ENCODE data around the gene PSMB2.

Gene PSMB2

DNA sequence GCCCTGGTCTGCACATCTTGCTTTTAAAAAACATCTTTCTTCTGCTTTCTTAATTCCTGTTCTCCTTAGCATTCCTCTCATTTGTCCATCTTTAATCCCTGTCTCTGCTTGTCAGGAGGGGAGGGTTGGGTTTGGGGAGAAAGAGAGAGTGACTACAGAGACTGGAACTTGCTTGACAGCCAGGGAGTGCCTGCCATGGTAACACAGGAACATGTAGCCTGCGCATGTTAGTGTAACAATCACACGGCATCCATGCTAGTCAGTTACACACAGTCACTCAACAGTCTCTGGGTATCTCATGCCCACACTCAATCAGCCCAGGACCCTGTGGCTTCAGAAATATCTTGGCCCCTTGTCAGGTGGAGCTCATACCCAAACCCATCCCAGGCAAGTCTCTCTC, 69.0 kb downstream of the PSMB2 start:
- no peak for DNase-seq (ENCODE audit: low spot score)

DNA sequence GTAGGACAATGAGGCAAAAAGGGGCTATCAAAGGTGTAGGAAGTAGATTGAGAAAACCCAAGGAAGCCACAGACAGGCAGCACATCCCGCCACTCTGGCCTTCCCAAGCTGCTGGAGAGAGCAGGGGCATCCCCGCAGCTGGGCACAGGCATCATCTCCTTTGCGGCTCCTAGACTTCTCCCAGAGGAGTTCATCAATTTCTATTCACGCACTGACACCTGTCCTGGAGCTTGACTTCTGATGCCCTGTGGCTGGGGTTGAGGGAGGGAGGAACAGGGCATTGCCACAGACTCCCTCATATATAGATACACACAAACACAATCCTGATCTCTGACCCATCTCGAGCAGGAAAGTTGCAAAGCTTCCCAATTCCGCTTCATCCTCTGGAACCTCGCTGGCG, 70.1 kb downstream of the PSMB2 start:
- no peak for DNase-seq (ENCODE audit: low spot score)

DNA sequence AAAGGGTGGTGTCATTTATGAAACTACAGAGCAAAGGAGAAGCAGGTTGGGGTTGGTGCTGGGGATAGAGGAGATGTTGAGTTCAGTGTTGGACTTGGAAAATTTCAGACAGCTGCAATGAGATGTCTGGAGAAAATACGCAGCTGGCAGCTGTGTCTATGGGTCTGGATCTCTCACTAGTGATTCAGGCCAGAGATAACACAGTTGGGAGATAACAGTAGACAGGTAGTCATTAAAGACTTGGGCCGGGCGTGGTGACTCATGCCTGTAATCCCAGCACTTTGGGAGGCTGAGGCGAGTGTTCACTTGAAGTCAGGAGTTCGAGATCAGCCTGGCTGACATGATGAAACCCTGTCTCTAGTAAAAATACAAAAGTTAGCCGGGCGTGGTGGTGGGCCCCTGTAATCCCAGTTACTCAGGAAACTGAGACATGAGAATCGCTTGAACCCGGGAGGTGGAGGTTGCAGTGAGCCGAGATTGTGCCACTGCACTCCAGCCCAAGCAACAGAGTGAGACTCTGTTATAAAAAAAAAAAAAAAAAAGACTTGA, 70.7 kb downstream of the PSMB2 start:
- DNase-seq (ENCODE audit: low spot score): no peak

DNA sequence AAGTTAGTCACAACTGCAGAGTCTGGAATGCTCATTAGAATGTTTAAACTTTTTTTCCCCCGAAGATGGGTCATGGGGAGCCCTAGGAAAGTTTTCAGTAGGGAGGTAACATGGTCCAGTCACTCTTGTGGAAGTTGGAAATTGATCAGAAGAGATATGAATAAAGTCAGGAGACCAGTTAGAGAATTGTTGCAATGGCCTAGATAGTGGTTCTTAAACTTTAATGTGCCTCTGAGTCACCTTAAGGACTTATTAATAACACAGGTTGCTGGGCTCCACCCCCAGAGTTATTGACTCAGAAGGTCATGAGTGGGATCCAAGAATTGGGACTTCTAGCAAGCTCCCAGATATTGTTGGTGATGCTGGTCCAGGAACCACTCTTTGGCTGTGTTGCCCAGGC, 71.4 kb downstream of the PSMB2 start:
- no peak for DNase-seq (ENCODE audit: low spot score)

DNA sequence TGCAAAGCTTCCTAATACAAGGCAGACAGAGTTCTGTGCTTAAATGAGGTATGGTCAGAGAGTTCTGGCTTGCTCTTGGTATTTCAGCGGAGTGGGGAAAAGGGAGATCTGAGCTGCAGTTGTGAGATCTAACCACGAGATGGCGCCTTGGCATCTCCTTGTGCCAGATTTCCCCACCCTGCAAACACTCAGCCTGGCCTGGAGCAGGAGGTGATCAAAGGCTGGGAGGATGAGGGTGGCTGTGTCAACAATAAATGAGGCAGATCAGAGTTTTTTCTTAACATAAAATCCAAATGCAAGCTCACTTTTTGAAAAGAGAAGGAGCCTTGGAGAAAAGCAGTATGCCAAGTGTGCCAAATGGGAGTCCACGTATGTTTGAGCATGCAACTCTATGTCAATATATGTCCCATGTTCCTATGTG, 72.3 kb downstream of the PSMB2 start:
- peak; percentile 82 for DNase-seq (ENCODE audit: low spot score)

DNA sequence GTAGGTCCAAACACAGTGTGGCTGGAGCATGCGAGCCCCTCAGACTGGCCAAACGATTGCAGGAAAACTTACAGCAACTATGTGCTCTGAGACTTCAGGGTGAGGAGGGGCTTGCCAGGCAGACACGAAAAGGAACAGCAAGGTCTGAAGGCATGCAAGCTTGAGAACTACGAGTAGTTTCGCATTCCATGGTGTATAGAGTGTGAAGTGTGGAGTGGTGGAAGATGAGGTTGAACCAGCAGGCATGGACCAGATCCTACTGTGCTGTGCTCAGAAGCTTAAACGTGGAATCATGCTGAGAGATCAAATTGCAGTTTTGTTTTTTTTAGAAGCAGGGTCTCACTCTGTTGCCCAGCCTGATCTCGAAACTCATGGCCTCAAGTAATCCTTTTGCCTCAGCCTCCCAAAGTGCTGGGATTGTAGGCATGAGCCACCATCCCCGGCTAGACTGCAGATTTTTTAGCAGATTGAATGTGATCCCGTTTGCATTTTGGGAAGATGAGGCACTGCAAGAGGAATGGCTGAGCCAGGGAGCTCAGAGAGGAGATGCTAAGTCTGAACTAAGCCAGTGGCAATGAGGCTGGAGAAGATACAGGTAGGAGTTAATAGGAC, 73.3 kb downstream of the PSMB2 start:
- DNase-seq (ENCODE audit: low spot score): no peak

DNA sequence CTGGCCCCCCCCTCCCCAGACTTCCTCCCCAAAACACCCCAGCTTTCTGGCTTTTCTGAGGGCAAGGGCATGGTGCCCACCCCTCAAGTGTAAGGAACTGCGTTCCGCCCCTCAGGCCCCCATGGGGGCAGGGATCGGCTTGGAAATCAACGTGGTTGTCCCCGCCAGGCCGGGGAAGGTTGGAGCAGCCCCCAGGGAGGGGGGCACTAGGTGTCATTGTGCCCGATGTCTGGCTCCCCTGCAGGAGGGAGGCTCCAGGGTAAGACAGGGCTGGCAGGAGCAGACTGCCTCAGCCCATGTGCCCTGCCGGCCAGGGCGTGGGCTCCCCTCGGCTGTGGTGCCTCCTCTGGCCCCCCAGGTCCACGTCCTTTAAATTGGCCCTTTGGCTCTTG, 75.6 kb downstream of the PSMB2 start:
- DNase-seq (ENCODE audit: low spot score): no peak

DNA sequence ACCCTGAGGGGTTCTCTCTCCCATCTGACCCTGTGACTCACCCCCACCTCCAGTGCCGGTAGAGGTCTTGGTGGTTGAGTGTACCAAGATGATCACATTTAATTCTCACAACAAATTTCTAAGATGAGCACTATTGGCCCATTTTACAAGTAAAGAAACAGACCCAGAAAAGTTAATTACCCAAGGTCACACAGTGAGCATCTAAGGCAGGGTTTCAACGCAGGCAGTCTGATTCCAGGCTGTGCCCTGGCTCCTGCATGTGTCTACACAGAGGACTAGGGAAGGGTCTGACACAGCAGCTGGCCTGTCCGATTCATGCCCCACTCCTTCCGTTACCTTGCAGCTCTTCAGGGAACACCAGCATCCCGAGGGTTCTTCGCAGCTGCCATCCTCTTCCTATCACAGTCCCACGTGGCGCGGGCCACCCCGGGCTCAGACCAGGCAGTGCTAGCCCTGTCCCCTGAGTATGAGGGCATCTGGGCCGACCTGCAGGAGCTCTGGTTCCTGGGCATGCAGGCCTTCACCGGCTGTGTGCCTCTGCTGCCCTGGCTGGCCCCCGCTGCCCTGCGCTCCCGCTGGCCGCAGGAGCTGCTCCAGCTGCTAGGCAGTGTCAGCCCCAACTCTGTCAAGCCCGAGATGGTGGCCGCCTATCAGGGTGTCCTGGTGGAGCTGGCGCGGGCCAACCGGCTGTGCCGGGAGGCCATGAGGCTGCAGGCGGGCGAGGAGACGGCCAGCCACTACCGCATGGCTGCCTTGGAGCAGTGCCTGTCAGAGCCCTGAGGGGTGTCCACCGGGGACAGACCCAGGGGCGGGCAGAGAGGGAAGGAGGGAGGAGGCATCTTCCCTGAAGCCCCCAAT, 76.2 kb downstream of the PSMB2 start:
- no peak for DNase-seq (ENCODE audit: low spot score)

DNA sequence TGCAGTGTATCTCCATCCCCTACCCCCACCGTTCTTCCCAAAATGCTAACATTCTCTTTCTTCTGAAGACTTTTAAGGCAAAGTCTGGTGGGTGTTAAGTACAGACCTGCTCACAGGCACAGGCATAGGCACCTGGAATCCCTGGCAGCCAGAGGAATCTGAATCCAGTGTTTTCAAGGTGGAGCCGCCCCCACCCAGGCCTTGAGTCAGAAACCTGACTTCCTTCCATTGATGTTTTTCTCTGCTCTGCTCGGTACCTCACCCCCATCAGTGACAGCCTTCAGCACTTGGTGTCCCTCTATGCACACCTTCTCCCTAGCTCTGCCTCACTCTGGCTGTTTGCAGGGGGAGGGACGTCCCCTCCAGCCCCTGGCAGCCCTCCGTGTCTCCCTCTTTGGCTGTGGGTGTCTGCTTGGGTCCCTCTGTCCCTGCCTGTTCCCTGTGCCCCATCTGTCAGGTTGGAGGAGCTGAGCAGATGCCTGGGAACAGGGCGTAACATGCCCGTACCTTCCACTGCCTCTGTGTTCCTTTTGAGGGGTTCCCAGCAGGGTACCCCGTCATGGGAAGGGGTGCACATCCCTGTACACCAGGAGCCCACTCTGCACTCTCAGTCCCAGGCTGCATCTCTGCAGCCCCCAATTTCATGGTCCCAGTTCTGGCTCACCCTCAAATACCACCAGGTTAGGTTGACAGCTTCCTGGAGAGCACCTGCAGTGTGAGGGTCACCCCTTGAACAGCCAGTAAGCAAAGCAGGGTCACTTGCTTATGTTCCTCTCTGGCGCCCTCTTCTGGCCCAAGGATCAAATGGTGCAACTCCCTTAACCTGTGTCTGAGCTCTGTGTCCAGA, 77.1 kb downstream of the PSMB2 start:
- DNase-seq (ENCODE audit: low spot score): peak; percentile 72

DNA sequence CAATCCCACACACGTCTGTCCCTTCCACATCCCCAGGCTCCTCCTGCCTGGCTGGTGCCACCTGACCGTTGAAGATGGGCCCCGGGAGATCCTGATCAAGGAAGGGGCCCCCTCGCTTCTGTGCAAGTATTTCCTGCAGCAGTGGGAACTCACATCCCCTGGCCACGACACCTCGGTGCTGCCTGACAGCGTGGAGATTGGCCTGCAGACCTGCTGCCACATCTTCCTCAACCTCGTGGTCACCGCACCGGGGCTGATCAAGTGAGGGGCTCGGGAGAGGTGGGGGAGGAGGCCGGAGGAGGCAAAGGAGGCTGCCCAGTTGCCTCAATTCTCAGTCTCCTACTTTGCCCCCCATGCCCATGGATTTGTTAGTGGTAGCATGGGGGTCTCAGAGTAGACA, 78.2 kb downstream of the PSMB2 start:
- DNase-seq (ENCODE audit: low spot score): no peak

DNA sequence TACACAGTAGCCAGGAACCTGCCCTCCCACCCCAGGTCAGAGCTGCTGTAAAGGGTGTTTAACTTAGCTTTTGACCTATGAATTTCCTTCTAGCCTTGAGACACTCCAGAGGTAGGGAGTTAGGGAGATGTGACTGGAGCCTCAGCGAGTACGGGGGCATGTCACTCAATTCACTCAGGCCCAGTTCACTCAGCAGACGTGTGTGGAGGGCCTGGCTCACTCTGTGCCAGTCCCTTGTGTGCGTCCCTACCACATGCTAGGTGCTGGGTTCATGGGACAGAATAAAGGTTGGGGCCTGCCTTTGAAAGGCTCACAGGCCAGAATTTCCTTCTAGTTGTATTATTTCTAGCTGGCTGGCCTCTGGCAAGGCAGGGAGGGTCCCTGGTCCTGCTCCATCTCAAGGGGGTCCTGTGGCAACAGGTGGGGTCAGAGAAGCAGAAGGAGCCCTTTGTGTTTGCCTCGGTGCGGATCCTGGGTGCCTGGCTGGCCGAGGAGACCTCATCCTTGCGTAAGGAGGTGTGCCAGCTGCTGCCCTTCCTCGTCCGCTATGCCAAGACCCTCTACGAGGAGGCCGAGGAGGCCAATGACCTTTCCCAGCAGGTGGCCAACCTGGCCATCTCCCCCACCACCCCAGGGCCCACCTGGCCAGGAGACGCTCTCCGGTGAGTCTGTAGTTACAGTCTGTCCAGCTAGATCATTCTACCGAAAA, 79.2 kb downstream of the PSMB2 start:
- DNase-seq (ENCODE audit: low spot score): no peak

DNA sequence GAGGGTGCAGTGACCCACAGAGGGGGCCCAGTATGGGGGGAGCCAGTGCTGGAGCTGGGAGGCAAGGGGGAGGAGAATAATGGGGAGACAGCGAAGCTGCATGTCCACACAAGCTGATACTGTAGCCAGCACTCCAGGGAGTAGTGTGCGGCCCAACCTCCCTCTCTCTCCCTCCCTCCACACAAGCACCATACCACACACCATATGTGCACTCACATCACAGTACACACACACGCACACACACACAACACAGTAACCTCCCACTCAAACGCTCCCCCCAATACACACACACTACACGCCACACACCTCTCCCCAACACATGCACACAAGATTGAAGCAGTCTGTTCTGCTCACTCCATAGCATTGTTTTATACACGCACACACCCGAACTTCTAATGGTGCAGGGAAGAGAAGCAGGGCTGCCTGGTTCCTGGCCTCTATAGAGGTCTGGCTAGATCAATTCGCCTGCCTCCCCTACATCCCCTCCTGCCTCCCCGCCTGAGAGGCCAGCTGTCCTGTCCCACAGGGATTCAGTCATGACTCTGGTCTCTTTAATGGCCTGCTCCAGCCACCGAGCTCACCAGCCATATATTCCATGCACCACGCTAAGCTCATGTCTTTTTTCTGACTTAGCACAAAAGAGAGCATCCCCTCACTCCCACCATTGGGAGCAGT, 79.9 kb downstream of the PSMB2 start:
- DNase-seq (ENCODE audit: low spot score): no peak

DNA sequence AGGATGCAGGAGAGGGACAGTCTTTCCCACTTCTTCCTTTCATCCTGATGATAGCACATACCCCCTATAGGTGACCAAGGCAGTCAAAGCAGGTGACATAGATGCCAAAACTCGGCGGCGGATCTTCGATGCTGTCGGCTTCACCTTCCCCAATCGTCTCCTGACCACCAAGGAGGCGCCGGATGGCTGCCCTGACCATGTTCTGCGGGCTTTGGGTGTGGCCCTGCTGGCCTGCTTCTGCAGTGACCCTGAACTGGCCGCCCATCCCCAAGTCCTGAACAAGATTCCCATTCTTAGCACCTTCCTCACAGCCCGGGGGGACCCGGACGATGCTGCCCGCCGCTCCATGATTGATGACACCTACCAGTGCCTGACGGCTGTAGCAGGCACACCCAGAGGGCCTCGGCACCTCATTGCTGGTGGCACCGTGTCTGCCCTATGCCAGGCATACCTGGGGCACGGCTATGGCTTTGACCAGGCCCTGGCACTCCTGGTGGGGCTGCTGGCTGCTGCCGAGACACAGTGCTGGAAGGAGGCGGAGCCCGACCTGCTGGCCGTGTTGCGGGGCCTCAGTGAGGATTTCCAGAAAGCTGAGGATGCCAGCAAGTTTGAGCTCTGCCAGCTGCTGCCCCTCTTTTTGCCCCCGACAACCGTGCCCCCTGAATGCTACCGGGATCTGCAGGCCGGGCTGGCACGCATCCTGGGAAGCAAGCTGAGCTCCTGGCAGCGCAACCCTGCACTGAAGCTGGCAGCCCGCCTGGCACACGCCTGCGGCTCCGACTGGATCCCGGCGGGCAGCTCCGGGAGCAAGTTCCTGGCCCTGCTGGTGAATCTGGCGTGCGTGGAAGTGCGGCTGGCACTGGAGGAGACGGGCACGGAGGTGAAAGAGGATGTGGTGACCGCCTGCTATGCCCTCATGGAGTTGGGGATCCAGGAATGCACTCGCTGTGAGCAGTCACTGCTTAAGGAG, 80.8 kb downstream of the PSMB2 start:
- DNase-seq (ENCODE audit: low spot score): peak; percentile 80

DNA sequence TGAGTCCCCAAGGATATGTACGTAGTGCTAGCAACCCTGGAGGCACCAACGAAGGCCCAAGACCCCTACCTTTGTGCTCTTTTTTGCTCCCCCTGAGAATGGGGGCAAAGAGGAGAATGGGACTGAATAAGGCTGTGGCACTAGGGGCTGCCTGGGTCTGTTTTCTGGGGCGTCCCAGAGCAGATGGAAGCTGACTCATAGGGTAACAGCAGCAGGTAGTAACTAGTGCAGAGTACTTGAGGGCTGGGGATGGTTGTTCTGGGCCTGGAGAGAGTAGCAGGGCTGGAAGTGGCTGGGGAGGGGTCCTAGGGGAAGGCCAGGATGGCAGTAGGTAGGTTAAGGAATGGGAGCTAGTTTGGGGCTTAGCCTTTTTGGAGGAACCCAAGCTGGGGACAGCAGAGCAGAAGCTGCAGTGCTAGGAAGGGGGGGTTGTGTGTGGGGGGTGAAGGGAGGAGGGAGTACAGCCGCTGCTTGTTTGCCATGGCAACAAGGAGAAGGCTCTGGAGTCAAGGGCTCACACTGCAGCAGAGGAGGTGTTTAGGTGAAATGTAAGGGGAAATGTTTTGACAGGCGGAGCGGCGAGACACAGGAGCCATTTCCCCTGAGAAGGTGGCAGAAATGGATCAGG, 81.9 kb downstream of the PSMB2 start:
- peak; percentile 45 for DNase-seq (ENCODE audit: low spot score)

DNA sequence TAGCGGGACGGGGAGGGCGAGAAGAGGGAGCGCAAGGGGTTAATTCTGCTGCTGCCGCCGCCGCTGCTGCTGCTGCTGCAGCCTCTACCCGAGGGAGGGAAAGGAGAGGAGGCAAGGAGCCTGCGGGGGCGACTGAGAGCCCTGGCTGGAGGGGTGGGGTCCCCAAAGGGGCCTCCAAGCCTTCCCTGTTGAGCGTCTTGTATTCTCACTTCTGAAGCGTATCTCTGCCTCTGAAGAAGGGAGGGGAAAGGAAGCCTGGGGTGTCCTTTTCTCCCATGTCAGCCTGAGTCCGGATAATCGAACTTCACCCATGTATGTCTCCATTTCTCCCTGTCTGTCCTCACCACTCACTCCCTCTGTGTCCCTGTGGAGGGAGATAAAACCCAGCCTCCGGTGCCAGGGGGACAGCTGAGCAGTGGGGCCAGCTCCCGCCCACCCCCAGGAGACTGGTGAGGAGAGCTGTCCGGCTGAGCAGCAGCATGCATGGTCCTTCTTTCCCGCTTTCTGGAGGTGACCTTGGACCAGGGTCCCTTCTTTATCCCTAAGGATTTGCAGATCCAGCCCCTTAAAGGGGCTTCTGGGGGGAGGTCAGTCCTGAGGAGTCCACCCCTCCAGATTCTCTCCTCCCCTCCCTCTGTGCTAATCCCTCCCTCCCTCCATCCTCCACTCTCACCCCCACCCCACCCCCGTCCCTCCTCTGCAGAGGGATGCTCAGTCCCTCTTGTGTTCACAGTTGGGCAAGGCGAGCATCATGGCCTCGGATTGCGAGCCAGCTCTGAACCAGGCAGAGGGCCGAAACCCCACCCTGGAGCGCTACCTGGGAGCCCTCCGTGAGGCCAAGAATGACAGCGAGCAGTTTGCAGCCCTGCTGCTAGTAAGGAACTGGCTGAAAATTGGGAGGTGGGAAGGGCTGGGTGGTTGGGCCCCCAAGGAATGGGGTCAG, 82.7 kb downstream of the PSMB2 start:
- no peak for DNase-seq (ENCODE audit: low spot score)

DNA sequence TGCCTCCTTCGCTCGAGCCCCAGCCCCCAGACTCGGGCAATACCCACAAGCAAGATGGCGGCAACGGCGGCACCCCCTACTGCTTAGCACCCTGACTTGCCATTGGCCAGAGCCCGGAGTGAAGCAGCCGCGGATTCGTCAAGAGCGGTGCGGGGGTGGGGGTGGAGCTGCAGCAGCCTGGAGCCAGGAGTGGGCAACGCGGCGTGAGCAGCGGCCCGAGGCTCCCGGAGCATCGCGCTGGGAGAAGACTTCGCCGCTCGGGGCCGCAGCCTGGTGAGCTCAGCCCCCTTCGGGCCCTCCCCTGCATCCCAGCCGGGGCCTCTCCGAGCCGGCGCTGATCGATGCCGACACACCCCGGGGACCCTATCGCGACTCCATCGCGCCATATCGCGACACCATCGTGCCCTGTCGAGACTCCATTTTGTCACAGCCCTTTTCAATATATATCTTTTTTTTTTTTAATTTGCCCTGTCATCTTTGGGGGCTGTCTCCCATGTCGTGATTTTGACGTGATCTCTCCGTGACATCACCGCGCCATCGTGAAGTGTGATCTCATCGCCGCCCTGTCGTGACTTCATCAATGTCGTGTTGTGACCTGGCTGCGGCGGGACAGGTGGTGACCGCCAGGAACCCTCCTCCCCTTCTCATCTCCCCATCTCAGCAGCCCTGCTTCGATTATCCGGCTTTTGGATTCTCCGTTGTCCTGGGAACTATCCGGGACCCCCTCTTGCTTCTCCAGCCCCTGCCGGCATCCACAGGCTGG, 83.5 kb downstream of the PSMB2 start, which contains the start of gene NCDN:
Gene NCDN (plus strand): TSS at position 189 of the 763 bp plus-strand sequence. CDS start 392 bp downstream, at position 581.
- peak; percentile 94 for DNase-seq (ENCODE audit: low spot score)

DNA sequence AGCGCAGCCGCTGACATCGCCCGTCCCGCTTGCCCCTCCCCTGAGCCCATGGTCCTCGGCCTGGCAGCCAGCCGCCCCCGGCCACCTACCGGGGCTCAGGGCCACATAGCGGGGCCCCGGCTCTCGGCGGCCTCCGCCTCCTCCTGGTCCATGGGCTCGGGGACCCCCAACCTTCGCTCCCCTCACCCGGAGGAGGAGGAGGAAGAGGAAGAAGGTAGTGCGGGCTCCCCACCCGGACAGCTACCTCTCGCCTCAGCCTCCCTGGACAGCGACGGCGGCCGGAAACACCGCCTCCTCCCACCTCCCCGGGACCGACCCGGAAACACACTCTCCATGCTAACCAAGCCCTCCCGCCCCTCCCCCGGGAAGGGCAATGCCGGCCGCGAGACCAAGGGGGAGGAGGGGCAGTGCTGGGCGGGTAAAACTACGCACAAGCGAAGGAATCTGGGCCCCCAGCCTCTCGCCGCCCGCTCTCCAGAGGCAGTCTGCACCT, 84.2 kb downstream of the PSMB2 start, which contains the start of gene KIAA0319L:
Gene KIAA0319L (minus strand): TSS at position 286 of the 493 bp plus-strand sequence. CDS start 2,912 bp downstream, outside the sequence.
- peak; percentile 87 for DNase-seq (ENCODE audit: low spot score)

Measured in pons (tissue), 1 donor.